DMS53 treated with DMSO at 0.1 percent for 48 hours (cell line): ENCODE data around the gene DCAF12.
"Not testable (repeated sequence)": the region's sequence is repeated elsewhere in the genome, so short reads cannot be mapped to it uniquely, and the experiment has no call there.

Source experiments
- DNase-seq: peaks from one replicate; lab custom pipeline; 2025; ENCODE audit not compliant: unreplicated experiment; lab: John Stamatoyannopoulos, UW

DCAF12 gene

DNA sequence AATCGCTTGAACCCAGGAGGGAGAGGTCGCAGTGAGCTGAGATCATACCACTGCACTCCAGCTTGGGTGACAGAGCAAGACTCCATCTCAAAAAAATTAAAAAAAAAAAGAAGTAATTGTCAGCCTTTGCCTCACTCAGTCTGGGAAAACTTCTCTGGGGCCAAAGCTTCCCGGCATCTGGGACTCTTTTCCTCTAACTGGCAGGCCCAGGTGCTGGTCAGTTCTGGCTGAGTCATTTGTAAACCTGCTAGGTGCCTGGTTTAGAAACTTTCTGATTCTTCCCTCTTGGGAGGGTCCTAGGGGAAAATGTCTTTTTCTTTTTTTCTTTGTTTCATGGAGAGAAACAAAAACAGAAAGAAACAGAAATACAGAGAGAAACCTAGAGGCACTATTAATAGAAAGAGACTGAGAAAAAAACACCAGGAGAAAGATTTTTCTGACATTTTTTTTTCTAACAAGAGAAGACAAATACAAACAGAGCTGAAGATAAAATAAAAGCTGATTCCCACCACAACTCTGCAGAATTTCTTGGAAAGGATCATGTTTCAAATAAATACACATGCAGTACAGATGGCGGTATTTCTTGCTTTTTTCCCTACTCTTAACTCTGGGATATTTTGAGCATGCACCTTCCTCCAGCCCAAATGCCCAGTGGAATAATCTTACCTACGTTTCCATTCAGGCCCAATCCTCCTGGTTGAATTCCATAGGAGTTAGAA lies 55.7 kb downstream of the DCAF12 start:
- no peak for DNase-seq

GRCh38 chr9:34069831-34070230 lies 56.7 kb downstream of the DCAF12 start:
- no peak for DNase-seq

GRCh38 chr9:34065541-34065940 lies 61.0 kb downstream of the DCAF12 start:
- no peak for DNase-seq

- no peak for DNase-seq
Observed at GRCh38 chr9:34059954-34060353, 66.5 kb downstream of the DCAF12 start.

- DNase-seq: no peak
Observed at GRCh38 chr9:34059281-34059680, 67.2 kb downstream of the DCAF12 start.

DNA sequence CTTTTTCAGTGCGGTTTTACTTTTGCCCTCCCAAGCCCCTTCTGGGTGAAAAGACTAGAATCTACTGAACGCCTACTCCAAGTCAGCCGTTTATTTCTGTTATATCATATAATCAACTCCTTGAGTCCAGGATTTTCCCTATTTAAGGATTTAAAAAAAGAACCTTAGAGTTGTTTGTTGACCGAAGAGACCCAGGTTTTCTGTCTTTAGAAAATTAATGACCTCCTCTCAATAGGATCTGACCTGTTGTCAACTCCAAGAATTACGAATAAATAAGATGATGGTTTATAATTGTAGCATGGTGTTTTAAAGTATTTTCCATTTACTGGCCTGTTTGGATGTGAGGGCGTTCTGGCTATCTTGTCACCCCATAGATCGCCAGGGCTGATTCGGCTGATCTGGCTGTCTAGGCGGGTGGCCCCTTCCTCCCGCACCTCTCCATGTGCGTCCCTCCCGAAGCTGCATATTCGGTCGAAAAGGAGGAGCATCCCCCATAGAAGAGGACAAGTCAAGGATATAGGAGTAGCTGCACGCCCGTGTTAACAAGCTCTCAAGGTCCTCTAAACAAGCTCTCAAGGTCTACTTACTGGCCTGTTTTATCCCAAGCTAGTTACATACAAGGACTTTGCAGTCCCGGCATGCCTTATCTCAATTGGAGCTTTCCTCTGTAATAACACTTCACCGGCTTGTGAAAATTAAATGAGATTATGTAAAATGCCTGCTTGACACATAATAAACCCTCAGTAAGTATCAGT lies 76.7 kb downstream of the DCAF12 start:
- no peak for DNase-seq

GRCh38 chr9:34048727-34049629 lies 77.5 kb downstream of the DCAF12 start, which contains the start of gene UBAP2:
Gene UBAP2 (minus strand): TSS chr9:34048887. CDS start chr9:34017148, 31,739 bp downstream.
- peak; percentile 87 for DNase-seq

DNA sequence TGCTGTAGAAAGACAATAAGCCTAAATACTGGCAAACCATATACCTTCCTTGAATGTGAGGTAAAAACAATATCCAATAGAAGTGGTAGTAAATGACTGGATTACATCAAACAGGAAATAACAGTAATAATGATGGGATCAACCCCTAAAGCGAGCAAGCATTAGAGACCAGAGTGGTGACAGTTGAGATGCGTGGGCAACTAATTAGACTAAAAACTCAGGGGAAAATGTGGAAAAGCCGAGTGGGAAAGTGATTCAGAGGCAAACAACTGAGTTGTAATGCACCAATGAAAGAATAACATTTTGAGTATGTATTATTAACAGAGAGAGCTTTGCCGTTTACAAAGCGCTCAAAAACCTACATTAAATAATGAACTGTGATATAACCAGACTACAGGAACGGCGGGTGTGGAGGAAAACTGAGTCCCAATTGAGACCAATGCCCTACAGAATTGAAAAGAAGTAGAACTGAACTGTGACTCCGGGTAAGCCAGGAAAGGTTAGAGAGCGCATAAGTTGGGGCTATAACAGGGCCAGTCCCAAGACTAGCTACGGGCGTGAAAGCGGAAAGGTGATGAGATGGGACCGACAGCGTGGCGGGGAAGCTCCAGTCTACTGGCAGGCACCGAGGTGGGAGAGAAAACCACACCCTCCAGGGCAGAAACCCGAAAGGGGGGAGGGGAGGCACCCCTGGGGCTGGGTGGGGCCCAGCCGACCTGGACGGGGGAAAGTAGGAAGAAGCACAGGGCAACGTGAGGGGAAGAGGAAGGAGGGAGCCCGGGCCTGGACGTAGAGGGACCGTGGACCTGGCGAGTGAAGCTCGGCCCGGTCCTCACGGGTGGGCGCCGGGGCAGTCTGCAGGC lies 78.4 kb downstream of the DCAF12 start:
- DNase-seq: peak; percentile 2

- DNase-seq: no peak
Observed at GRCh38 chr9:34046784-34047379, 79.6 kb downstream of the DCAF12 start.

DNA sequence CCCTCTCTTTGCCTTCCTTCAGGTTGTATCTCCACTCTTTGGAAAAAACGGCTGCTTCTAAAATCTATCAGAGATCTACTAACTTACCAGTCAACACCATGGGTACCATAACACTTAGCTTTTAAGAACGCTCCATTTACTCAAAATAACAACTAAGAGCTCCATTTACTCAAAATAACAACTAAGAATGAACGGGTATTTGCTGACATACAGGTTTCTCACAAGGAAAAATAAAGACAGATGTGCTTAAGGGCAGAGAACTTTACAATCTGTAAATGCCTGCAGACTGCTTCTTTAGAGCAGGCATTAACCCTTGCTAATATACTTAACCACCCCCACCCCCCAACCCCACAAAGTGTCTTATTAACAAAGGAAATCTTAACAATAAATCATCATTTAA lies 80.6 kb downstream of the DCAF12 start:
- no peak for DNase-seq

GRCh38 chr9:34042074-34042473 lies 84.4 kb downstream of the DCAF12 start:
- not testable (repeated sequence) for DNase-seq

DNA sequence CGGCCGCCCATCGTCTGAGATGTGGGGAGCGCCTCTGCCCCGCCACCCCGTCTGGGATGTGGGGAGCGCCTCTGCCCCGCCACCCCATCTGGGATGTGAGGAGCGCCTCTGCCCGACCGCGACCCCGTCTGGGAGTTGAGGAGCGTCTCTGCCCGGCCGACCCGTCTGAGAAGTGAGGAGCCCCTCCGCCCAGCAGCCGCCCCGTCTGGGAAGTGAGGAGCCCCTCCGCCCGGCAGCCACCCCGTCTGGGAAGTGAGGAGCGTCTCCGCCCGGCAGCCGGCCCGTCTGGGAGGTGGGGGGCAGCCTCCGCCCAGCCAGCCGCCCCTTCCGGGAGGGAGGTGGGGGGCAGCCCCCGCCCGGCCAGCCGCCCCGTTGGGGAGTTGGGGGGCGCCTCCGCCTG lies 87.6 kb downstream of the DCAF12 start:
- not testable (repeated sequence) for DNase-seq

DNA sequence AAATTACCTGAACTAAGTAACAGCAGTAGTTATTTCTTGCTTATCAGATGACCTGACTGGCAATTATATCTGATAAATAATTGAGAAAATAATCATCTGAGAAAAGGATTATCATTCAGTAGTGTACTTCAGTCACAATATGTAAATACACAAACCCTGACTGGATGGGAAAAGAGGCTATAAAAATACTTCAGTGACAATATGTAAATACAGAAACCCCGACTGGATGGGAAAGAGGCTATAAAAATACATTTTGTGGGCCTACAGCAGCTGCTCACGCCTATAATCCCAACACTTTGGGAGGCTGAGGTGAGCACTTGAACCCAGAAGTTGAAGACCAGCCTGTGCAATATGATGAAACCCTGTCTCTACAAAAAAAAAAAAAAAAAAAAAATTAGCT lies 88.9 kb downstream of the DCAF12 start:
- DNase-seq: no peak

DNA sequence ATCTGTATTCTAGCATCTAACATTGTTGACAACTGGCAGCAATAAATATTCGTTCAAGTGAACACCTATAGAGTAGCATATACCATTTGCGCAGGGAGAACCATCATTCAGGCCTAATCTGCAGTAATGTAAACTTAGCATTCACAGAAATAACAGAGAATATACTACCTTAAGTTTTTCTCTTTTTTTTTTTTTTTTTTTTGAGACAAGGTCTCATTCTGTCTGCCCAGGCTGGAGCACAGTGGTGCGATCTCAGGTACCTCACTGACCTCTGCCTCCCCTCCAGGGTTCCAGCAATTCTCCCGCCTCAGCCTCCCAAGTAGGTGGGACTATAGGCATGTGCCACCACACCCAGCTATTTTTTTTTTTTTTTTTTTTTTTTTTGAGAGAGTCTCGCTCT lies 89.9 kb downstream of the DCAF12 start:
- DNase-seq: no peak
